Activated CD4-positive, CD25-positive, alpha-beta regulatory T cell treated with anti-CD3 and anti-CD28 coated beads, Interleukin-2, amount 50 U/mL, for 72 hours (primary cell): Measurements from ENCODE around the gene DCPS.
"Not testable (repeated sequence)": the region's sequence is repeated elsewhere in the genome, so short reads cannot be mapped to it uniquely, and the experiment has no call there.

Experiments
- DNase-seq: peaks from one replicate; pipeline ENCODE4 v3.0.0; 2021

Gene DCPS

GRCh38 chr11:126290887-126291286 lies 13.0 kb upstream of the DCPS start:
- DNase-seq, result no peak

GRCh38 chr11:126293726-126294125 lies 10.1 kb upstream of the DCPS start:
- DNase-seq, result no peak

- DNase-seq, result no peak
These were observed 6.9 kb upstream of the DCPS start for GRCh38 chr11:126297004-126297403.

- no peak for DNase-seq
These were observed 706 bp downstream of the DCPS start for GRCh38 chr11:126304457-126305075.

GRCh38 chr11:126305699-126306098 lies 1.8 kb downstream of the DCPS start:
- DNase-seq, result no peak

GRCh38 chr11:126307706-126308105 lies 3.8 kb downstream of the DCPS start:
- no peak for DNase-seq

GRCh38 chr11:126308271-126308671 lies 4.4 kb downstream of the DCPS start:
- DNase-seq, result no peak

GRCh38 chr11:126308771-126309170 lies 4.9 kb downstream of the DCPS start:
- DNase-seq, result not testable (repeated sequence)

GRCh38 chr11:126310200-126310991 lies 6.5 kb downstream of the DCPS start:
- peak; percentile 50 for DNase-seq

- DNase-seq, result no peak
These were observed 7.1 kb downstream of the DCPS start for GRCh38 chr11:126310992-126311310.

GRCh38 chr11:126311401-126312291 lies 7.8 kb downstream of the DCPS start:
- no peak for DNase-seq

GRCh38 chr11:126312961-126313360 lies 9.1 kb downstream of the DCPS start:
- no peak for DNase-seq

- no peak for DNase-seq
These were observed 10.0 kb downstream of the DCPS start for GRCh38 chr11:126313826-126314225.

- DNase-seq, result no peak
These were observed 13.5 kb downstream of the DCPS start for GRCh38 chr11:126317432-126317755.

GRCh38 chr11:126317756-126318573 lies 14.1 kb downstream of the DCPS start:
- DNase-seq, result no peak

GRCh38 chr11:126318574-126319373 lies 14.9 kb downstream of the DCPS start:
- no peak for DNase-seq

- DNase-seq, result no peak
These were observed 15.5 kb downstream of the DCPS start for GRCh38 chr11:126319374-126319740.

- DNase-seq, result no peak
These were observed 19.1 kb downstream of the DCPS start for GRCh38 chr11:126322996-126323395.

- DNase-seq, result no peak
These were observed 23.6 kb downstream of the DCPS start for GRCh38 chr11:126327281-126328000.

- DNase-seq, result no peak
These were observed 24.1 kb downstream of the DCPS start for GRCh38 chr11:126328001-126328390.

GRCh38 chr11:126328444-126328843 lies 24.6 kb downstream of the DCPS start:
- no peak for DNase-seq
